ENCODE data around the gene DCAF4. TPM values are rescaled to one million over a fixed set of nuclear protein-coding genes. Genes with fewer than 3 reads are reported as not detected.

DCAF4 gene
- total RNA-seq, 1 donor from 2014 or later, result 7.7 TPM

- TF ChIP-seq, protein P1, sequence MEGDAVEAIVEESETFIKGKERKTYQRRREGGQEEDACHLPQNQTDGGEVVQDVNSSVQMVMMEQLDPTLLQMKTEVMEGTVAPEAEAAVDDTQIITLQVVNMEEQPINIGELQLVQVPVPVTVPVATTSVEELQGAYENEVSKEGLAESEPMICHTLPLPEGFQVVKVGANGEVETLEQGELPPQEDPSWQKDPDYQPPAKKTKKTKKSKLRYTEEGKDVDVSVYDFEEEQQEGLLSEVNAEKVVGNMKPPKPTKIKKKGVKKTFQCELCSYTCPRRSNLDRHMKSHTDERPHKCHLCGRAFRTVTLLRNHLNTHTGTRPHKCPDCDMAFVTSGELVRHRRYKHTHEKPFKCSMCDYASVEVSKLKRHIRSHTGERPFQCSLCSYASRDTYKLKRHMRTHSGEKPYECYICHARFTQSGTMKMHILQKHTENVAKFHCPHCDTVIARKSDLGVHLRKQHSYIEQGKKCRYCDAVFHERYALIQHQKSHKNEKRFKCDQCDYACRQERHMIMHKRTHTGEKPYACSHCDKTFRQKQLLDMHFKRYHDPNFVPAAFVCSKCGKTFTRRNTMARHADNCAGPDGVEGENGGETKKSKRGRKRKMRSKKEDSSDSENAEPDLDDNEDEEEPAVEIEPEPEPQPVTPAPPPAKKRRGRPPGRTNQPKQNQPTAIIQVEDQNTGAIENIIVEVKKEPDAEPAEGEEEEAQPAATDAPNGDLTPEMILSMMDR (IDR thresholded peaks at IDR 0.05; ENCODE audit: unreplicated experiment), result no peak
- H3K4me1 Mint-ChIP-seq (ENCODE audit: unreplicated experiment), result peaks cover 13% of the 10 kb centered on the region
- no peaks in the 10 kb centered on the region for H3K36me3 Mint-ChIP-seq (ENCODE audit: low read depth, unreplicated experiment)
- DNase-seq (ENCODE audit: low spot score), result no peak
- H3K27me3 Mint-ChIP-seq (ENCODE audit: unreplicated experiment), result peaks cover 3% of the 10 kb centered on the region
- H3K27ac Mint-ChIP-seq (ENCODE audit: unreplicated experiment), result no peak overlapping the region
- no peak overlapping the region for H3K4me3 Mint-ChIP-seq (ENCODE audit: unreplicated experiment)
- no peaks in the 10 kb centered on the region for H3K9me3 Mint-ChIP-seq (ENCODE audit: unreplicated experiment)
These were observed 46.1 kb upstream of the DCAF4 start for GRCh38 chr14:72880164-72880563.

GRCh38 chr14:72880820-72881219, 45.4 kb upstream of the DCAF4 start:
- Mint-ChIP-seq H3K4me3 (ENCODE audit: unreplicated experiment) (no peak overlapping the region), H3K27ac (ENCODE audit: unreplicated experiment) (no peak overlapping the region), H3K27me3 (ENCODE audit: unreplicated experiment) (peaks cover 3% of the 10 kb centered on the region), H3K36me3 (ENCODE audit: low read depth, unreplicated experiment) (peaks cover 3% of the 10 kb centered on the region), H3K4me1 (ENCODE audit: unreplicated experiment) (peaks cover 13% of the 10 kb centered on the region), H3K9me3 (ENCODE audit: unreplicated experiment) (no peaks in the 10 kb centered on the region)
- no peak for DNase-seq (ENCODE audit: low spot score)
- TF ChIP-seq, protein P1 (IDR thresholded peaks at IDR 0.05; ENCODE audit: unreplicated experiment), result no peak

- peaks cover 13% of the 10 kb centered on the region for H3K4me1 Mint-ChIP-seq (ENCODE audit: unreplicated experiment)
- H3K36me3 Mint-ChIP-seq (ENCODE audit: low read depth, unreplicated experiment), result peaks cover 6% of the 10 kb centered on the region
- H3K27ac Mint-ChIP-seq (ENCODE audit: unreplicated experiment), result no peak overlapping the region
- H3K4me3 Mint-ChIP-seq (ENCODE audit: unreplicated experiment), result no peak overlapping the region
- H3K9me3 Mint-ChIP-seq (ENCODE audit: unreplicated experiment), result no peaks in the 10 kb centered on the region
- TF ChIP-seq, protein P1 (IDR thresholded peaks at IDR 0.05; ENCODE audit: unreplicated experiment), result no peak
- DNase-seq (ENCODE audit: low spot score), result no peak
- peaks cover 3% of the 10 kb centered on the region for H3K27me3 Mint-ChIP-seq (ENCODE audit: unreplicated experiment)
These were observed 44.7 kb upstream of the DCAF4 start for GRCh38 chr14:72881543-72881942.

DNA sequence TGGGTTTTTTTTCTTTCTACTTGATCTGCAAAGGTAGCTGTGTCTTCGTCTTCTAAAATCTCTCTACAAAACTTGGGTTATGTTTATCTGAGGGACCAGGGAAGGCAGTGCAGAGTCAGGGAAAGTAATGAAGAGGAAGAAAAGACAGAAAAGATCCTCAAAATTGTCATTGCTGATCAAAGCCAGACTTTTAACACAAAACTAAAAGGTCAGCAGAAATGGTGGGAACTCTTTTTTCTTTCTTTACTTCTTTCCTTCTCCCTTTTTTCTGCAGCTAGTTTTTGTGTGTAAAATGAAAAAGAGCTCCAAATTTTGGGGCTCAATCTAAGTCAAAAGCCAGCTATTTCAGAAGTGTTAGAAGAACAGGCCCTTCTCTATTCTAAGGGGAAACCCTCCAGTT, 44.2 kb upstream of the DCAF4 start:
- Mint-ChIP-seq H3K27ac (ENCODE audit: unreplicated experiment) (no peak overlapping the region), H3K36me3 (ENCODE audit: low read depth, unreplicated experiment) (peaks cover 6% of the 10 kb centered on the region), H3K27me3 (ENCODE audit: unreplicated experiment) (peaks cover 3% of the 10 kb centered on the region), H3K4me1 (ENCODE audit: unreplicated experiment) (peaks cover 10% of the 10 kb centered on the region), H3K9me3 (ENCODE audit: unreplicated experiment) (no peaks in the 10 kb centered on the region), H3K4me3 (ENCODE audit: unreplicated experiment) (no peak overlapping the region)
- TF ChIP-seq, protein P1 (IDR thresholded peaks at IDR 0.05; ENCODE audit: unreplicated experiment), result no peak
- no peak for DNase-seq (ENCODE audit: low spot score)

DNA sequence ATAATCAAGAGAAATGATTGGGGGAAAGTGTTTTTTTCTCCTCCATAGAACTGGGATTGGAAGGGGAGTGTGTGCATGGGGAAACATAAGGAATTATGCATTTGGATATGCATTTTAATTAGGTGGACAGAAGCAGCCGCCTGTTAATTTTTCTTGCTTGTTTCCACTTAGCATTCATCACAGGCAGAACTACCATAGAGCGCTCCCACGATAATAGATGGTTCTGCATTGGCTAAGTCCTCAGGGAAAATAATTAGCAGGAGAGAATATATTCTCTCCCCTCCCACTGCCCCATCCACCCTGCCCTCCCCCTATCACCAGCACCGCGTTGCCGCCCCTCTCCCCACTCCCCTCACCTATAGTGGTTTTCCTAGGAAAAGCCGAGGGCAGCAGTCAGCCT, 43.8 kb upstream of the DCAF4 start:
- no peak overlapping the region for H3K27ac Mint-ChIP-seq (ENCODE audit: unreplicated experiment)

More for the DNA sequence above, 43.8 kb upstream of the DCAF4 start:
- Mint-ChIP-seq H3K27me3 (ENCODE audit: unreplicated experiment) (peaks cover 3% of the 10 kb centered on the region), H3K9me3 (ENCODE audit: unreplicated experiment) (no peaks in the 10 kb centered on the region), H3K4me3 (ENCODE audit: unreplicated experiment) (no peak overlapping the region), H3K36me3 (ENCODE audit: low read depth, unreplicated experiment) (peaks cover 6% of the 10 kb centered on the region), H3K4me1 (ENCODE audit: unreplicated experiment) (peaks cover 10% of the 10 kb centered on the region)
- no peak for DNase-seq (ENCODE audit: low spot score)
- TF ChIP-seq, protein P1 (IDR thresholded peaks at IDR 0.05; ENCODE audit: unreplicated experiment), result no peak
